ENCODE results near the gene MKRN2. TPM values are rescaled to one million over a fixed set of nuclear protein-coding genes. Genes with fewer than 3 reads are reported as not detected.

MKRN2 gene, protein sequence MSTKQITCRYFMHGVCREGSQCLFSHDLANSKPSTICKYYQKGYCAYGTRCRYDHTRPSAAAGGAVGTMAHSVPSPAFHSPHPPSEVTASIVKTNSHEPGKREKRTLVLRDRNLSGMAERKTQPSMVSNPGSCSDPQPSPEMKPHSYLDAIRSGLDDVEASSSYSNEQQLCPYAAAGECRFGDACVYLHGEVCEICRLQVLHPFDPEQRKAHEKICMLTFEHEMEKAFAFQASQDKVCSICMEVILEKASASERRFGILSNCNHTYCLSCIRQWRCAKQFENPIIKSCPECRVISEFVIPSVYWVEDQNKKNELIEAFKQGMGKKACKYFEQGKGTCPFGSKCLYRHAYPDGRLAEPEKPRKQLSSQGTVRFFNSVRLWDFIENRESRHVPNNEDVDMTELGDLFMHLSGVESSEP
- 10 to 100 TPM; 12.7 to 34.3 (median 14.6) TPM for polyA plus RNA-seq
- long read RNA-seq, donor 1 = 0 reads
- long read RNA-seq, donor 2, partial matches to known transcripts = 0 of 2 reads
- long read RNA-seq, donor 2, other reads (novel, unspliced or antisense) = 0 of 2 reads
- long read RNA-seq, donor 3, partial matches to known transcripts = 0 of 3 reads
- long read RNA-seq, donor 3, other reads (novel, unspliced or antisense) = 0 of 3 reads
- long read RNA-seq, donor 4, partial matches to known transcripts = 0 of 1 reads
- long read RNA-seq, donor 4, other reads (novel, unspliced or antisense) = 0 of 1 reads
- long read RNA-seq, donor 5 = 0 reads
- long read RNA-seq, donor 6, transcript MKRN2-201 (8 exons, 2,848 nt) = major isoform, 8 of 18 reads
- long read RNA-seq, donor 6, partial matches to known transcripts = 10 of 18 reads
- long read RNA-seq, donor 6, other reads (novel, unspliced or antisense) = 0 of 18 reads
- long read RNA-seq, donor 7 = 0 reads
- long read RNA-seq, donor 8, partial matches to known transcripts = 0 of 1 reads
- long read RNA-seq, donor 8, other reads (novel, unspliced or antisense) = 0 of 1 reads
- long read RNA-seq, donor 9, partial matches to known transcripts = 17 of 18 reads
- long read RNA-seq, donor 9, other reads (novel, unspliced or antisense) = 0 of 18 reads
- long read RNA-seq, donor 10, transcript MKRN2-201 (8 exons, 2,848 nt) = major isoform, 11 of 42 reads
- long read RNA-seq, donor 10, partial matches to known transcripts = 23 of 42 reads
- long read RNA-seq, donor 10, other reads (novel, unspliced or antisense) = 7 of 42 reads

DNA sequence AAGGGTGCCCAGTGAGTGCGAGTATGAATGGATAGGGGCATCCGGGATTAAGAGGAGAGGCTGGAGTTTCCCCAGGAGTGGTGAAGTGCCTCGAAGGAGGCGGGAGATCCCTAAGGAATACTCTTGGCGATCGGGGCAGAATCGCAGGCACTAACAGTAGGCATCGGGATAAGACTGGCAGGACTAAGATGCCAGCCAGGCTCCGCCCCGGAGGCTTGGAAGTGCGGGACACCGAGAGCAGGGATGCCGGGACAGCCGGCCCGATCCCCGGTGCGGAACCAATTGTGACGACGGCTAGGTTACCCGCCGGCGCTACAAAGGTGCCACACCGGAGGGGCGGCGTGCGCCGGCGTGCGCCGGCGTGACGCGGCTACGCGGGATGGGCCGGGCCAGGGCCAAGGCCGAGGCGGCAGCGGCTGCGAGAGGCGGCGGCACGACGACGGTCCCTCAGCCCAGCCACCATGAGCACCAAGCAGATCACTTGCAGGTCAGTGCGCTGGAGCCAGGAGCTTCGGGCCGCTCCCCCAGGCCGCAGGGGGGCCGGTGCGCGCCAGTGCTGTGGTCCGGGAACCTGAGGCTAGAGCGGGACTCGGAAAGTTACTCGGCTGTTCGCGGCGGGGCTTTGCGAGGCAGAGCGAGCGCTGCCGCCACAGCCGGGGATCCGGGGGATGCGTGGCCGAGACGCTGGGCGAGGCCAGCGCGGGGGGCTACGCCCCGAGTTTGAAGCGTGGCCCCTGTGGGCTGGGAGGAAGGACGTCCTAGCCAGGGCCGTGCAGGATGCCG, at the start of gene MKRN2:
MKRN2 (plus strand) TSS at position 398 of the 783 bp plus-strand sequence; CDS start at position 462, 64 bp downstream.
- FAIRE-seq (no peak), DNase-seq (peak; percentile 93 to 96)
- peak within 1 kb of the TSS; percentile 86 to 96 (median 96) for H3K4me3 ChIP-seq (ENCODE audit: low read depth in 1 of 3, low read length in 3 of 3)
- no peaks in the 10 kb centered on the region for H3K27me3 ChIP-seq (ENCODE audit: control insufficient read depth in 3 of 3, insufficient read depth in 3 of 3, low read length in 3 of 3)
- no peaks in the 10 kb centered on the region for H3K36me3 ChIP-seq (ENCODE audit: control insufficient read depth in 3 of 3, insufficient read depth in 2 of 3, low read depth in 1 of 3, low read length in 3 of 3)
- H3K4me1 ChIP-seq (ENCODE audit: control insufficient read depth in 3 of 3, insufficient read depth in 2 of 3, low read depth in 1 of 3, low read length in 2 of 3) = peaks cover 0 to 19% (median 5%) of the 10 kb centered on the region in 3 donors
- WGBS, 3 donors = 0 to 1% (median 0%) methylated on average over 71 to 77 of the region's 77 CpGs
- H3K9me3 ChIP-seq (ENCODE audit: control insufficient read depth in 2 of 2, insufficient read depth in 1 of 2, low read depth in 1 of 2, low read length in 1 of 2) = no peaks in the 10 kb centered on the region
- peak within 1 kb of the TSS; percentile 96 to 100 (median 99) for H3K27ac ChIP-seq (ENCODE audit: low read depth in 1 of 3, low read length in 2 of 3)

DNA sequence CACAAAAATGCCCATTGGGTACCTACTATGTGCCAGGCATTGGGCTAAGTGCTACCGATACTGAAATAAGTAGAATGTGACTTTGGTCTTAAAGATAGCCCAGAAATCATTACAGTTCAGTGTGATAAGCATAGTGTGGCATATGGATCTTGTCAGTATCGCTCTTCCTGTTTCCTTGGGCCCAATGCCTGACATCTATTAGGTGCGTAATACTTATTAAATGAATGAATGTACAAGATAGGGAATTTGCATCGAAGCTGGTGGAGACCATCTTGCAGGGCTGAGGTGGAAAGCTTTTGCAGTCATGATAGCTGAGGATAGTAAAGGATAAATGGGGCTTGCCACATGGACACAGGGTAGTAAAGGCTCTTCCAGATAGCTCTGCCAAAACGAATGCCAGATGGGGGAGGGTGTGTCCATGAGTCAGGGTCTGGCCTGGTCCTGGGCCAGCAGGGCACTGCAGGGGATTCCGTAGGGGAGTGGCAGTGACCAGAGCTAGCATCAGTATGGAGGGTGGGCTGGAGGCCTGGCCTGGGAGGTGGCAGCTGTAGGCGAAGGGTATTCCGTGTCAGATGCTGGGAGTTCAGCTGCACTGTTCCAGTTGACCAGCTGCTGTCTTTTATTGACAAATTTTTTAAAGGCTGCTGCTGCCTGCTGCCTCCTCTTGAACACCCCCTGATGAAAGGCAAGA, 49.2 kb upstream of the MKRN2 start:
- peaks cover 1 to 42% (median 8%) of the 10 kb centered on the region in 3 donors for H3K36me3 ChIP-seq (ENCODE audit: control insufficient read depth in 3 of 3, insufficient read depth in 2 of 3, low read depth in 1 of 3, low read length in 3 of 3)
- FAIRE-seq (no peak), DNase-seq (no peak)
- WGBS, 3 donors = 86 to 90% (median 86%) methylated on average over 8 of the region's 8 CpGs
- H3K27me3 ChIP-seq (ENCODE audit: control insufficient read depth in 3 of 3, insufficient read depth in 3 of 3, low read length in 3 of 3) = no peaks in the 10 kb centered on the region
- H3K9me3 ChIP-seq (ENCODE audit: control insufficient read depth in 2 of 2, insufficient read depth in 1 of 2, low read depth in 1 of 2, low read length in 1 of 2) = no peaks in the 10 kb centered on the region
- no peak overlapping the region for H3K4me3 ChIP-seq (ENCODE audit: low read depth in 1 of 3, low read length in 3 of 3)
- H3K4me1 ChIP-seq (ENCODE audit: control insufficient read depth in 3 of 3, insufficient read depth in 2 of 3, low read depth in 1 of 3, low read length in 2 of 3) = no peaks in the 10 kb centered on the region
- no peak overlapping the region for H3K27ac ChIP-seq (ENCODE audit: low read depth in 1 of 3, low read length in 2 of 3)

DNA sequence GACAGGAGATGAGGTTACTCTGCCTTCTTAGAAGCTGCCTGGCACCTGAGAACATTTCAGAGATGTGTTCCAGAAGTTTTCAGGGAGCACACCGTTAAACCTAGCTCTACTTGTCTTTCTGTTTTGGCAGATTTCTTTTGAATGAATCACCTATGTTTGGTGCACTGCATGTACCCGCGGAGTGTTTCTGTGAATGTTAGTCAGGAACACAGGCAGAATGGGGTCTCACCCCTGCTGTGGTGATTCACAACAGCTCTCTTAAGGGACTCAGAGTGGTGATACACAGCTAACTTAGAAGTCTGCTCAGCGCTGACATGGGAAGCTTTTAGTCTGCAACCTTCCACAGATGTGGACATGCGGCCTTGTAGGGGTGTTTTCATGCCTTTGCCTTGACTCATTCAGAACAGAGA, 48.6 kb upstream of the MKRN2 start:
- no peaks in the 10 kb centered on the region for H3K27me3 ChIP-seq (ENCODE audit: control insufficient read depth in 3 of 3, insufficient read depth in 3 of 3, low read length in 3 of 3)
- H3K9me3 ChIP-seq (ENCODE audit: control insufficient read depth in 2 of 2, insufficient read depth in 1 of 2, low read depth in 1 of 2, low read length in 1 of 2) = no peaks in the 10 kb centered on the region
- peaks cover 0 to 39% (median 8%) of the 10 kb centered on the region in 3 donors for H3K36me3 ChIP-seq (ENCODE audit: control insufficient read depth in 3 of 3, insufficient read depth in 2 of 3, low read depth in 1 of 3, low read length in 3 of 3)
- DNase-seq = no peak
- WGBS, 3 donors = 80 to 92% (median 89%) methylated on average over 5 of the region's 5 CpGs
- H3K4me1 ChIP-seq (ENCODE audit: control insufficient read depth in 3 of 3, insufficient read depth in 2 of 3, low read depth in 1 of 3, low read length in 2 of 3) = no peaks in the 10 kb centered on the region
- no peak for FAIRE-seq
- no peak overlapping the region for H3K27ac ChIP-seq (ENCODE audit: low read depth in 1 of 3, low read length in 2 of 3)
- no peak overlapping the region for H3K4me3 ChIP-seq (ENCODE audit: low read depth in 1 of 3, low read length in 3 of 3)

DNA sequence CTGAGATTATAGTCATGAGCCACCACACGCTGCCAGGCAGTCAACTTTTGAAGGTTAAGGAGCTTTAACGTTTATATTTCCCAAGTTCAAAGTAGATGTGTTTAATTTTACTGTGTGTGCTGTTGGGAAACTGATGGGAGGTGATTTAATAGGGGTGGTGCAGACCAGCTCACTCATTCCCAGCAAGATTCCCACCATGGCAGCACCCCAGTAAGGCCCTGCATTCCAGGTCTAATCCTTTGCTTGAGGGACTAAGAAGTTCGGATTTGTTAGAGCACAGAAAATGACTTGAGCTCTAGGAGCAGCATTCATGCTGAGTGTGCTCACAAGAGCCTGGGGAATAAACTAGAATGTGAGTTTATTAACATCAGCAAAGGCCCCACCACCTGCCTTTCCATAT, 47.4 kb upstream of the MKRN2 start:
- Histone ChIP-seq H3K36me3 (ENCODE audit: control insufficient read depth in 3 of 3, insufficient read depth in 2 of 3, low read depth in 1 of 3, low read length in 3 of 3) (peaks cover 0 to 30% (median 4%) of the 10 kb centered on the region in 3 donors), H3K4me1 (ENCODE audit: control insufficient read depth in 3 of 3, insufficient read depth in 2 of 3, low read depth in 1 of 3, low read length in 2 of 3) (no peaks in the 10 kb centered on the region), H3K4me3 (ENCODE audit: low read depth in 1 of 3, low read length in 3 of 3) (no peak overlapping the region), H3K27me3 (ENCODE audit: control insufficient read depth in 3 of 3, insufficient read depth in 3 of 3, low read length in 3 of 3) (no peaks in the 10 kb centered on the region), H3K9me3 (ENCODE audit: control insufficient read depth in 2 of 2, insufficient read depth in 1 of 2, low read depth in 1 of 2, low read length in 1 of 2) (no peaks in the 10 kb centered on the region), H3K27ac (ENCODE audit: low read depth in 1 of 3, low read length in 2 of 3) (no peak overlapping the region)
- DNase-seq = no peak
- WGBS, 3 donors = 81 to 86% (median 81%) methylated on average over 3 of the region's 3 CpGs
- FAIRE-seq = no peak

DNA sequence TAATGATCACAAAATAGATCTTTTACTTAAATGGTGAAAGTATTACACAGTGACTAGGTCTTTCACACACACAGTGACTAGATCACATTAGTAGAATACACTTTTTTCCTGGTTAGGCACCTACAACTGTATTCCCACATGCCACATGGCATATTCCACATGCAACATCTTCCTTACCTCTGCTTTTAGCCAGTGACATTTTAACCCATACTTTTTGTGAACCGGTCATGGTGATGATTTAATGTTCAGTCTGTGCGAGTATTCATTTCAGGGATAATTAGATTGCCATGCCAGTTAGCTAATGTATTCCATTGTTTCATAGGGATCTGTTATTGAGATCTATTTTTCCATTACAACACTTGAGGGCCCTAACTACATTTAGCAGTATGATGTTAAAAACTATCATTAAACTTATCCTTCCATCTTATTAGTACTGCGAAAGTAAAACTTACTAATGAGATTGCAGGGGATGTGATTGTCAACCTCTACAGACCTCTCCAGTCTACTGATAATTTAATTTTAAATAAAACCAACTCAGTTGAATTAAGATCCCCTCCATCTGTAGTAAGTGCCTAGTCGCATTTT, 44.3 kb upstream of the MKRN2 start:
- no peak overlapping the region for H3K4me3 ChIP-seq (ENCODE audit: low read depth in 1 of 3, low read length in 3 of 3)
- 93 to 98% (median 95%) methylated on average over 4 of the region's 4 CpGs for WGBS, 3 donors
- no peaks in the 10 kb centered on the region for H3K27me3 ChIP-seq (ENCODE audit: control insufficient read depth in 3 of 3, insufficient read depth in 3 of 3, low read length in 3 of 3)
- DNase-seq (no peak), FAIRE-seq (no peak)
- H3K27ac ChIP-seq (ENCODE audit: low read depth in 1 of 3, low read length in 2 of 3) = no peak overlapping the region
- no peaks in the 10 kb centered on the region for H3K4me1 ChIP-seq (ENCODE audit: control insufficient read depth in 3 of 3, insufficient read depth in 2 of 3, low read depth in 1 of 3, low read length in 2 of 3)
- no peaks in the 10 kb centered on the region for H3K9me3 ChIP-seq (ENCODE audit: control insufficient read depth in 2 of 2, insufficient read depth in 1 of 2, low read depth in 1 of 2, low read length in 1 of 2)
- H3K36me3 ChIP-seq (ENCODE audit: control insufficient read depth in 3 of 3, insufficient read depth in 2 of 3, low read depth in 1 of 3, low read length in 3 of 3) = peaks cover 0 to 12% (median 0%) of the 10 kb centered on the region in 3 donors

DNA sequence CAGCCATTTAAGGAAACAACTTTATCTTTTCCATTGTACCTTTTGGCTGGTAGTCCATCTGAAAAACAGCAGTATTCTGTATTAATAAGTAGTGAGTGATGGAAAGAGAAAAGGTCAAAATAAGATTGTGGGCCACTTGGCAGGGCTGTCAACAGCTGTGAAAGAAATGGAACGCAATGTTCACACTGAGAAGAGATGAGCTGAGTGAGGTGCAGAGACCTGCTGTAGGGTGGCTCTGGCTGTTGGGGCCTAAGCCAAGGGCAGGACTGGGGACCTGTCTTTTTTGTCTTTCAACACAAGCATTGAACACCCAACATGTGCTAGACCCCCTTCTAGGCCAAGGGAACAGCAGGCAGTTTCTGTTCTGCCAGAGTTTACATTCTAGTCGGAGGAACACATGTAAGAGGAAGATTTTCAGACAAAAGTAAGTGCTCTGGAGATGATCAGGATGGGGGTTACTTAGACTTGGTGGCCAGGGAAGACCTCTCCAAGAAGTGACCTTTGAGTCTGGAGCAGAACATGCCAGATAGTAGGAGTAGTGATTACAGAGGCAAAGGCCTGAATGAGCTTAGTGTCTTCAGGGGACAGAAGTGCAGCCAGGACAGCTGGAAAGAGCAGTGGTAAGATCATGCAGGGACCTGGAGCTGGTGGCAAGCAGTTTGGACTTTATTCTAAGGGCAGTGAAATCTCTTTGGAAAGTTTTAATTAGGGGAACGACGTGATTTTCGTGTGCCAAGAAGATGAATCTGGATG, 43.0 kb upstream of the MKRN2 start:
- no peak overlapping the region for H3K27ac ChIP-seq (ENCODE audit: low read depth in 1 of 3, low read length in 2 of 3)
- H3K36me3 ChIP-seq (ENCODE audit: control insufficient read depth in 3 of 3, insufficient read depth in 2 of 3, low read depth in 1 of 3, low read length in 3 of 3) = peaks cover 0 to 7% (median 0%) of the 10 kb centered on the region in 3 donors
- H3K4me1 ChIP-seq (ENCODE audit: control insufficient read depth in 3 of 3, insufficient read depth in 2 of 3, low read depth in 1 of 3, low read length in 2 of 3) = no peaks in the 10 kb centered on the region
- WGBS, 3 donors = 54 to 82% (median 54%) methylated on average over 5 of the region's 5 CpGs
- H3K9me3 ChIP-seq (ENCODE audit: control insufficient read depth in 2 of 2, insufficient read depth in 1 of 2, low read depth in 1 of 2, low read length in 1 of 2) = no peaks in the 10 kb centered on the region
- no peaks in the 10 kb centered on the region for H3K27me3 ChIP-seq (ENCODE audit: control insufficient read depth in 3 of 3, insufficient read depth in 3 of 3, low read length in 3 of 3)
- DNase-seq (no peak), FAIRE-seq (no peak)
- H3K4me3 ChIP-seq (ENCODE audit: low read depth in 1 of 3, low read length in 3 of 3) = no peak overlapping the region

DNA sequence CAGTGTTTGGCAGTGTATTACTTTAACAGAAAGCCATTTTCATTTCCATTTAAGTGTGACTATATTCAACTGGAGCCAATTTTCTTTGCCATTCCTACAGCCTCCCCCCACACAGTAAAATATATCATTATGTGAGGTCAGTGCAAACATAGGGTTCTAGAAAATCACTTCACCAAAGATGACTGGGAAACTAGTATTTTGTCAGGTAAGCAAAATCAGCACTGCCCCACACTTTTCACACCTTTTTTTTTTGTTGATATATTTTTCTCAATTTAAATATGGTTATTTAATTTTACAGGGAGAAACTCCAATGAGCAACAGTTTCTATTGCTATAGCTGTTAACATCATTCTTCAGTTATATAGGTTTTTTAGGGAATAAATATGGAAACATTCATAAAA, 41.3 kb upstream of the MKRN2 start:
- H3K27ac ChIP-seq (ENCODE audit: low read depth in 1 of 3, low read length in 2 of 3) = no peak overlapping the region
- peaks cover 0 to 10% (median 0%) of the 10 kb centered on the region in 3 donors for H3K36me3 ChIP-seq (ENCODE audit: control insufficient read depth in 3 of 3, insufficient read depth in 2 of 3, low read depth in 1 of 3, low read length in 3 of 3)
- H3K4me3 ChIP-seq (ENCODE audit: low read depth in 1 of 3, low read length in 3 of 3) = no peak overlapping the region
- DNase-seq = no peak
- no peaks in the 10 kb centered on the region for H3K4me1 ChIP-seq (ENCODE audit: control insufficient read depth in 3 of 3, insufficient read depth in 2 of 3, low read depth in 1 of 3, low read length in 2 of 3)
- FAIRE-seq = no peak
- no peaks in the 10 kb centered on the region for H3K9me3 ChIP-seq (ENCODE audit: control insufficient read depth in 2 of 2, insufficient read depth in 1 of 2, low read depth in 1 of 2, low read length in 1 of 2)
- no peaks in the 10 kb centered on the region for H3K27me3 ChIP-seq (ENCODE audit: control insufficient read depth in 3 of 3, insufficient read depth in 3 of 3, low read length in 3 of 3)
